ENCODE results near the gene HSFX2. TPM values are rescaled to one million over a fixed set of nuclear protein-coding genes. Genes with fewer than 3 reads are reported as not detected.
"Not testable (repeated sequence)": the region's sequence is repeated elsewhere in the genome, so short reads cannot be mapped to it uniquely, and the experiment has no call there.

Gene HSFX2
- not detected for total RNA-seq

- no CpG with 5 or more reads among the region's 17 CpGs for WGBS, 2 donors
- DNase-seq (ENCODE audit: low spot score in 2 of 2); intact Hi-C loops (cut with DNase I; ENCODE audit: low total_unique reads); H3K4me3 ChIP-seq (ENCODE audit: low read depth, poor library complexity, severe bottlenecking): not testable (repeated sequence)
Measured at GRCh38 chrX:149595214-149595613, at the start of gene HSFX2. Gene HSFX2, minus strand, starts transcription at chrX:149595314. Its CDS starts 614 bp downstream, at chrX:149594700.

- 58 to 76% methylated on average over 4 of the region's 4 CpGs for WGBS, 2 donors
- no peak for TF ChIP-seq CTCF (IDR thresholded peaks at IDR 0.05)
- TF ChIP-seq POLR2A (IDR thresholded peaks at IDR 0.05) = no peak
- intact Hi-C loops (cut with DNase I; ENCODE audit: low total_unique reads) = no loop called here
- H3K4me3 ChIP-seq (ENCODE audit: low read depth, poor library complexity, severe bottlenecking) = no peak overlapping the region
- DNase-seq (ENCODE audit: low spot score in 2 of 2) = no peak
Measured at GRCh38 chrX:149643496-149643895, 48.4 kb upstream of the HSFX2 start.

- H3K4me3 ChIP-seq (ENCODE audit: low read depth, poor library complexity, severe bottlenecking) = no peak overlapping the region
- 17 to 57% methylated on average over 2 of the region's 2 CpGs for WGBS, 2 donors
- intact Hi-C loops (cut with DNase I; ENCODE audit: low total_unique reads) = no loop called here
- no peak for DNase-seq (ENCODE audit: low spot score in 2 of 2)
- TF ChIP-seq CTCF (IDR thresholded peaks at IDR 0.05) (no peak), POLR2A (IDR thresholded peaks at IDR 0.05) (no peak)
Measured at GRCh38 chrX:149641835-149642234, 46.7 kb upstream of the HSFX2 start.

GRCh38 chrX:149641432-149641831 lies 46.3 kb upstream of the HSFX2 start:
- TF ChIP-seq POLR2A (IDR thresholded peaks at IDR 0.05) (no peak), CTCF (IDR thresholded peaks at IDR 0.05) (no peak)
- no peak for DNase-seq (ENCODE audit: low spot score in 2 of 2)
- 32 to 46% methylated on average over 3 of the region's 3 CpGs for WGBS, 2 donors
- no peak overlapping the region for H3K4me3 ChIP-seq (ENCODE audit: low read depth, poor library complexity, severe bottlenecking)
- intact Hi-C loops (cut with DNase I; ENCODE audit: low total_unique reads) = no loop called here

- 63 to 100% methylated on average over 3 of the region's 3 CpGs for WGBS, 2 donors
- H3K4me3 ChIP-seq (ENCODE audit: low read depth, poor library complexity, severe bottlenecking) = no peak overlapping the region
- no peak for DNase-seq (ENCODE audit: low spot score in 2 of 2)
- no peak for TF ChIP-seq POLR2A (IDR thresholded peaks at IDR 0.05)
- no peak for TF ChIP-seq CTCF (IDR thresholded peaks at IDR 0.05)
- intact Hi-C loops (cut with DNase I; ENCODE audit: low total_unique reads) = no loop called here
Measured at GRCh38 chrX:149639568-149639967, 44.5 kb upstream of the HSFX2 start.

GRCh38 chrX:149638860-149639259 lies 43.7 kb upstream of the HSFX2 start:
- H3K4me3 ChIP-seq (ENCODE audit: low read depth, poor library complexity, severe bottlenecking) = no peak overlapping the region
- TF ChIP-seq CTCF (IDR thresholded peaks at IDR 0.05) (no peak), POLR2A (IDR thresholded peaks at IDR 0.05) (no peak)
- intact Hi-C loops (cut with DNase I; ENCODE audit: low total_unique reads) = no loop called here
- DNase-seq (ENCODE audit: low spot score in 2 of 2) = no peak

Measured in lower leg skin (tissue), 4 donors.